HepG2 (cell line): ENCODE measurements around the gene CHN1. TPM values are rescaled to one million over a fixed set of nuclear protein-coding genes. Genes with fewer than 3 reads are reported as not detected.

Source experiments
- AGO1 ChIP-seq: fragments of 200-400 bp; formaldehyde crosslinking; IDR thresholded peaks from 2 replicates; pipeline ENCODE4 v1.6.1; 2017; ENCODE audit warnings: mild to moderate bottlenecking, low read depth, low read length, moderate library complexity; ENCODE audit not compliant: poor library complexity, severe bottlenecking
- DNMT1 ChIP-seq: sonication (generic); formaldehyde crosslinking; IDR thresholded peaks from 2 replicates; pipeline ENCODE4 v1.5.1; 2020; ENCODE audit warnings: mild to moderate bottlenecking, missing genetic modification reagents
- DR1 ChIP-seq: sonication (generic); formaldehyde crosslinking; IDR thresholded peaks from 2 replicates; pipeline ENCODE4 v1.8.0; 2021; ENCODE audit warnings: mild to moderate bottlenecking, missing genetic modification reagents, inconsistent platforms
- EEA1 ChIP-seq: sonication (generic); formaldehyde crosslinking; IDR thresholded peaks from 2 replicates; pipeline ENCODE4 v1.5.1; 2020; ENCODE audit warnings: mild to moderate bottlenecking, missing genetic modification reagents, borderline replicate concordance
- ELF4 ChIP-seq: sonication (generic); formaldehyde crosslinking; IDR thresholded peaks from 2 replicates; pipeline ENCODE4 v1.5.0; 2020; ENCODE audit warnings: missing genetic modification reagents, mild to moderate bottlenecking, moderate library complexity, borderline replicate concordance
- ISL2 ChIP-seq: sonication (generic); formaldehyde crosslinking; IDR thresholded peaks from 2 replicates; pipeline ENCODE4 v1.5.0; 2020; ENCODE audit warnings: missing genetic modification reagents
- MEIS1 ChIP-seq: sonication (generic); formaldehyde crosslinking; IDR thresholded peaks from 2 replicates; pipeline ENCODE4 v1.9.0; 2021; ENCODE audit warnings: mild to moderate bottlenecking, missing genetic modification reagents, moderate library complexity, borderline replicate concordance
- RFXAP ChIP-seq: sonication (generic); formaldehyde crosslinking; IDR thresholded peaks from 2 replicates; pipeline ENCODE4 v1.4.0; 2020; ENCODE audit warnings: missing genetic modification reagents, borderline replicate concordance
- SALL2 ChIP-seq: sonication (generic); formaldehyde crosslinking; IDR thresholded peaks from 2 replicates; pipeline ENCODE4 v1.8.1; 2023; ENCODE audit warnings: mild to moderate bottlenecking, missing genetic modification reagents, inconsistent platforms
- SOX13 ChIP-seq, 3 experiments: fragments of 450-650 bp in 1 of 3; sonication (generic) in 1 of 3; formaldehyde crosslinking in 1 of 3; IDR thresholded peaks in 2 of 3; conservative IDR thresholded peaks in 1 of 3; 2 replicates each; pipeline versions ENCODE4 v1.5.0 to v1.6.1; 2016 to 2020; ENCODE audit warnings: antibody characterized with exemption in 1 of 3, mild to moderate bottlenecking in 1 of 3, missing compliant biosample characterization in 1 of 3, missing genetic modification reagents in 1 of 3, moderate library complexity in 1 of 3
- SSRP1 ChIP-seq: IDR thresholded peaks from 2 replicates; pipeline ENCODE4 v1.6.1; 2016; ENCODE audit warnings: control low read depth
- TMF1 ChIP-seq: sonication (generic); formaldehyde crosslinking; IDR thresholded peaks from 2 replicates; pipeline ENCODE4 v1.8.1; 2022; ENCODE audit warnings: low read depth, missing genetic modification reagents
- ZNF121 ChIP-seq: sonication (generic); formaldehyde crosslinking; IDR thresholded peaks from 2 replicates; pipeline ENCODE4 v1.5.0; 2020; ENCODE audit warnings: mild to moderate bottlenecking, missing genetic modification reagents
- ZNF251 ChIP-seq: sonication (generic); formaldehyde crosslinking; IDR thresholded peaks from 2 replicates; pipeline ENCODE4 v1.9.0; 2021; ENCODE audit warnings: mild to moderate bottlenecking, missing genetic modification reagents
- ZNF263 ChIP-seq: sonication (generic); formaldehyde crosslinking; IDR thresholded peaks from 2 replicates; pipeline ENCODE4 v1.4.0; 2020; ENCODE audit warnings: missing genetic modification reagents
- ZNF331 ChIP-seq: sonication (generic); formaldehyde crosslinking; IDR thresholded peaks from 2 replicates; pipeline ENCODE4 v1.4.0; 2020; ENCODE audit warnings: missing genetic modification reagents
- ZNF615 ChIP-seq: sonication (generic); formaldehyde crosslinking; IDR thresholded peaks from 2 replicates; pipeline ENCODE4 v1.5.0; 2020; ENCODE audit warnings: mild to moderate bottlenecking, missing genetic modification reagents, borderline replicate concordance
- ZNF761 ChIP-seq: sonication (generic); formaldehyde crosslinking; conservative IDR thresholded peaks from 2 replicates; pipeline ENCODE4 v1.4.0; 2020; ENCODE audit warnings: mild to moderate bottlenecking, missing genetic modification reagents
- polyA plus RNA-seq, 8 experiments: library from polyadenylated mRNA; depleted of rRNA in 3 of 8; stranded (reverse) in 7 of 8; unstranded in 1 of 8; fragments of >200 nt; fragmentation: Illumina TruSeq in 4 of 8; extraction: Trizol in 4 of 8; gene quantifications; 2 replicates each; pipeline versions ENCODE4 v1.2.1 to v1.2.3, GENCODE V29; 2011 to 2016; ENCODE audit warnings: low read depth in 4 of 8, missing spikeins in 1 of 8, mixed read lengths in 1 of 8; ENCODE audit not compliant: insufficient read depth in 1 of 8
- total RNA-seq, 5 experiments: library from RNA; depleted of rRNA; stranded (reverse); fragments of >200 nt; fragmentation: Illumina TruSeq; extraction: Trizol; gene quantifications; 2 replicates each; pipeline ENCODE4 v1.2.3, GENCODE V29; 2016; ENCODE audit warnings: low read depth in 1 of 5
- TF ChIP-seq, protein P1 (sequence below): sonication (generic); formaldehyde crosslinking; IDR thresholded peaks from 2 replicates; pipeline ENCODE4 v1.8.0; 2022; ENCODE audit warnings: mild to moderate bottlenecking, missing genetic modification reagents; ENCODE audit not compliant: insufficient replicate concordance
- TF ChIP-seq, protein P2 (sequence below): sonication (generic); formaldehyde crosslinking; IDR thresholded peaks from 2 replicates; pipeline ENCODE4 v1.5.0; 2020; ENCODE audit warnings: missing genetic modification reagents
- TF ChIP-seq, protein P3 (sequence below): sonication (generic); formaldehyde crosslinking; IDR thresholded peaks from 2 replicates; pipeline ENCODE4 v1.4.0; 2020; ENCODE audit warnings: mild to moderate bottlenecking, missing genetic modification reagents
- TF ChIP-seq, protein P4 (sequence below): sonication (generic); formaldehyde crosslinking; IDR thresholded peaks from 2 replicates; pipeline ENCODE4 v1.8.0; 2022; ENCODE audit warnings: missing genetic modification reagents, low read depth, mild to moderate bottlenecking, borderline replicate concordance
- TF ChIP-seq, protein P5 (sequence below): sonication (generic); formaldehyde crosslinking; IDR thresholded peaks from 2 replicates; pipeline ENCODE4 v1.4.0; 2020; ENCODE audit warnings: mild to moderate bottlenecking, missing genetic modification reagents

CHN1 gene
- total and polyA plus RNA-seq, 2 of the 13 experiments (the other 11 are each of a cell fraction or from before 2014, with no cell fraction given) = 2.8 to 3.5 TPM

DNA sequence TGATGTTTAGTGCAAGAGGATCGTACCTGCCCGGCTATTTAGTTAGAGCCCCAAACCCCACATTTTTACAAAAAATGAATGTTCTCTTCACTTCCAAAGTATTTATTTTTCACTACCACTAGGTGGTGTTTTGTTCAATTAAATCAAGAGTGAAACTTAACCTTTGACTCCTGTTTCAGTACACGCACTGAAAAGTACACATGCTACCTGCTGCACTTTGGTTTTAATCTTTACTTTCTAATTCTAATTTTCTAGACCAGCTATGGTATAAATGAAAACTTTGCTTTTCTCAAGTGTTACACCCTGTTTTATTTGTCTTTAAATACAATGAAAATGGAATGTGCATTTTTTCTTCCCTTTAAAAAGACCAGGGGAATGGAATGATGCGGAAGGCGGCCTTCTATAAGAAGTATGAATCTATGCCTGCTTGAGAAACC lies 31.4 kb upstream of the CHN1 start (continued):
- TF ChIP-seq SOX13 (IDR thresholded peaks at IDR 0.05) (no peak), SOX13 (CRISPR knock-in tag; conservative IDR thresholded peaks at IDR 0.05 in 1 of 2, IDR thresholded peaks at IDR 0.05 in 1 of 2) (peak in 1 of 2 experiments; percentile 42; a peak in 1 of 4 replicates), MEIS1 (CRISPR knock-in tag) (no peak), RFXAP (no peak), ZNF761 (CRISPR knock-in tag) (no peak), SSRP1 (CRISPR knock-in tag) (no peak), AGO1 (no peak), EEA1 (CRISPR knock-in tag) (no peak), ELF4 (no peak), SALL2 (CRISPR knock-in tag) (no peak), ZNF121 (no peak), DR1 (no peak), ZNF615 (CRISPR knock-in tag) (no peak), ZNF251 (CRISPR knock-in tag) (no peak), TMF1 (CRISPR knock-in tag) (no peak), ISL2 (CRISPR knock-in tag) (0 out of 2 replicates have a peak, but pooled peaks have one; percentile 49), DNMT1 (CRISPR knock-in tag) (no peak), ZNF331 (CRISPR knock-in tag) (peak; percentile 32; the same call in 1 of the 2 replicates), ZNF263 (no peak)
- TF ChIP-seq, protein P1, sequence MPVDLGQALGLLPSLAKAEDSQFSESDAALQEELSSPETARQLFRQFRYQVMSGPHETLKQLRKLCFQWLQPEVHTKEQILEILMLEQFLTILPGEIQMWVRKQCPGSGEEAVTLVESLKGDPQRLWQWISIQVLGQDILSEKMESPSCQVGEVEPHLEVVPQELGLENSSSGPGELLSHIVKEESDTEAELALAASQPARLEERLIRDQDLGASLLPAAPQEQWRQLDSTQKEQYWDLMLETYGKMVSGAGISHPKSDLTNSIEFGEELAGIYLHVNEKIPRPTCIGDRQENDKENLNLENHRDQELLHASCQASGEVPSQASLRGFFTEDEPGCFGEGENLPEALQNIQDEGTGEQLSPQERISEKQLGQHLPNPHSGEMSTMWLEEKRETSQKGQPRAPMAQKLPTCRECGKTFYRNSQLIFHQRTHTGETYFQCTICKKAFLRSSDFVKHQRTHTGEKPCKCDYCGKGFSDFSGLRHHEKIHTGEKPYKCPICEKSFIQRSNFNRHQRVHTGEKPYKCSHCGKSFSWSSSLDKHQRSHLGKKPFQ (CRISPR knock-in tag) = no peak
- TF ChIP-seq, protein P2, sequence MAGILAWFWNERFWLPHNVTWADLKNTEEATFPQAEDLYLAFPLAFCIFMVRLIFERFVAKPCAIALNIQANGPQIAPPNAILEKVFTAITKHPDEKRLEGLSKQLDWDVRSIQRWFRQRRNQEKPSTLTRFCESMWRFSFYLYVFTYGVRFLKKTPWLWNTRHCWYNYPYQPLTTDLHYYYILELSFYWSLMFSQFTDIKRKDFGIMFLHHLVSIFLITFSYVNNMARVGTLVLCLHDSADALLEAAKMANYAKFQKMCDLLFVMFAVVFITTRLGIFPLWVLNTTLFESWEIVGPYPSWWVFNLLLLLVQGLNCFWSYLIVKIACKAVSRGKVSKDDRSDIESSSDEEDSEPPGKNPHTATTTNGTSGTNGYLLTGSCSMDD (CRISPR knock-in tag) = no peak
- TF ChIP-seq, protein P3, sequence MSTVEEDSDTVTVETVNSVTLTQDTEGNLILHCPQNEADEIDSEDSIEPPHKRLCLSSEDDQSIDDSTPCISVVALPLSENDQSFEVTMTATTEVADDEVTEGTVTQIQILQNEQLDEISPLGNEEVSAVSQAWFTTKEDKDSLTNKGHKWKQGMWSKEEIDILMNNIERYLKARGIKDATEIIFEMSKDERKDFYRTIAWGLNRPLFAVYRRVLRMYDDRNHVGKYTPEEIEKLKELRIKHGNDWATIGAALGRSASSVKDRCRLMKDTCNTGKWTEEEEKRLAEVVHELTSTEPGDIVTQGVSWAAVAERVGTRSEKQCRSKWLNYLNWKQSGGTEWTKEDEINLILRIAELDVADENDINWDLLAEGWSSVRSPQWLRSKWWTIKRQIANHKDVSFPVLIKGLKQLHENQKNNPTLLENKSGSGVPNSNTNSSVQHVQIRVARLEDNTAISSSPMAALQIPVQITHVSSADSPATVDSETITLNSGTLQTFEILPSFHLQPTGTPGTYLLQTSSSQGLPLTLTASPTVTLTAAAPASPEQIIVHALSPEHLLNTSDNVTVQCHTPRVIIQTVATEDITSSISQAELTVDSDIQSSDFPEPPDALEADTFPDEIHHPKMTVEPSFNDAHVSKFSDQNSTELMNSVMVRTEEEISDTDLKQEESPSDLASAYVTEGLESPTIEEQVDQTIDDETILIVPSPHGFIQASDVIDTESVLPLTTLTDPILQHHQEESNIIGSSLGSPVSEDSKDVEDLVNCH = no peak
- TF ChIP-seq, protein P4, sequence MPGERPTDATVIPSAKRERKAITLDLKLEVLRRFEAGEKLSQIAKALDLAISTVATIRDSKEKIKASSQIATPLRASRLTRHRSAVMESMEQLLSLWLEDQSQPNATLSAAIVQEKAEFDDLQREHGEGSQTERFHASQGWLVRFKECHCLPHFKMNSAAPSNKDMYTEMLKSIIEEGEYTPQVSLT (CRISPR knock-in tag) = no peak
- TF ChIP-seq, protein P5, sequence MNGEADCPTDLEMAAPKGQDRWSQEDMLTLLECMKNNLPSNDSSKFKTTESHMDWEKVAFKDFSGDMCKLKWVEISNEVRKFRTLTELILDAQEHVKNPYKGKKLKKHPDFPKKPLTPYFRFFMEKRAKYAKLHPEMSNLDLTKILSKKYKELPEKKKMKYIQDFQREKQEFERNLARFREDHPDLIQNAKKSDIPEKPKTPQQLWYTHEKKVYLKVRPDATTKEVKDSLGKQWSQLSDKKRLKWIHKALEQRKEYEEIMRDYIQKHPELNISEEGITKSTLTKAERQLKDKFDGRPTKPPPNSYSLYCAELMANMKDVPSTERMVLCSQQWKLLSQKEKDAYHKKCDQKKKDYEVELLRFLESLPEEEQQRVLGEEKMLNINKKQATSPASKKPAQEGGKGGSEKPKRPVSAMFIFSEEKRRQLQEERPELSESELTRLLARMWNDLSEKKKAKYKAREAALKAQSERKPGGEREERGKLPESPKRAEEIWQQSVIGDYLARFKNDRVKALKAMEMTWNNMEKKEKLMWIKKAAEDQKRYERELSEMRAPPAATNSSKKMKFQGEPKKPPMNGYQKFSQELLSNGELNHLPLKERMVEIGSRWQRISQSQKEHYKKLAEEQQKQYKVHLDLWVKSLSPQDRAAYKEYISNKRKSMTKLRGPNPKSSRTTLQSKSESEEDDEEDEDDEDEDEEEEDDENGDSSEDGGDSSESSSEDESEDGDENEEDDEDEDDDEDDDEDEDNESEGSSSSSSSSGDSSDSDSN = no peak
